Ishikawa (cell line): ENCODE results near the gene TOR1AIP2.

Experiments used
- CEBPB ChIP-seq: IDR thresholded peaks from 2 replicates; pipeline ENCODE4 v1.6.1; 2012
- CREB1 ChIP-seq: IDR thresholded peaks from 2 replicates; pipeline ENCODE4 v1.6.1; 2012; ENCODE audit warnings: low read depth
- EGR1 ChIP-seq: IDR thresholded peaks from 2 replicates; pipeline ENCODE4 v1.6.1; 2012
- EP300 ChIP-seq: IDR thresholded peaks from 2 replicates; pipeline ENCODE4 v1.6.1; 2012; ENCODE audit warnings: borderline replicate concordance
- FOXM1 ChIP-seq: IDR thresholded peaks from 2 replicates; pipeline ENCODE4 v1.6.1; 2012; ENCODE audit warnings: low read depth, borderline replicate concordance
- NFIC ChIP-seq: IDR thresholded peaks from 2 replicates; pipeline ENCODE4 v1.6.1; 2012
- RAD21 ChIP-seq: IDR thresholded peaks from 2 replicates; pipeline ENCODE4 v1.6.1; 2012; ENCODE audit warnings: low read depth
- TAF1 ChIP-seq: IDR thresholded peaks from 2 replicates; pipeline ENCODE4 v1.6.1; 2012; ENCODE audit warnings: low read depth, mild to moderate bottlenecking
- TCF12 ChIP-seq: IDR thresholded peaks from 2 replicates; pipeline ENCODE4 v1.6.1; 2012; ENCODE audit warnings: low read depth
- TEAD4 ChIP-seq: IDR thresholded peaks from 2 replicates; pipeline ENCODE4 v1.6.1; 2012
- YY1 ChIP-seq: IDR thresholded peaks from 2 replicates; pipeline ENCODE4 v1.6.1; 2012; ENCODE audit warnings: low read depth
- ZBTB7A ChIP-seq: IDR thresholded peaks from 2 replicates; pipeline ENCODE4 v1.6.1; 2012; ENCODE audit warnings: low read depth
- TF ChIP-seq, protein P1 (sequence below): IDR thresholded peaks from 2 replicates; pipeline ENCODE4 v1.6.1; 2012
- TF ChIP-seq, protein P2 (sequence below): IDR thresholded peaks from 2 replicates; pipeline ENCODE4 v1.6.1; 2012; ENCODE audit warnings: low read depth, mild to moderate bottlenecking
- TF ChIP-seq, protein P3 (sequence below): IDR thresholded peaks from 2 replicates; pipeline ENCODE4 v1.6.1; 2012

Gene TOR1AIP2

DNA sequence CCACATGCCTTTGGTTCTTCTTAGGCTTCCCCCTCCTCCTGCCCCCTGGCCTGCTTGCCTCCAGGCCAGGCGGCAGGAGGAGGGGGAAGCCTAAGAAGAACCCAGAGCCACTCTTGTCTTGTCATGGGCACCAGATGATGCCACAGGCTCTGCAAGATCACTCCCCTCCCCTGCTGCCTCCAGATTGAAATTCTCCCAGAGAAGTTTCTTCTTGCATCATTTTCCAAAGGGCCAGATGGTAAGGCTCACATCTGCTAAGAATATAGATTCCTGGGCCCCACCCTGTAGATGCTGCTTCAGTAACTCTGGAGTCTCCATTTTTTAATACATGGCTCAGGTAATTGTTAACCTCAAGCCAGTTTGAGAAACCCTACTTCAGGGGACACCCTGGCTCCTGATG lies 73.7 kb downstream of the TOR1AIP2 start:
- TF ChIP-seq, protein P1, sequence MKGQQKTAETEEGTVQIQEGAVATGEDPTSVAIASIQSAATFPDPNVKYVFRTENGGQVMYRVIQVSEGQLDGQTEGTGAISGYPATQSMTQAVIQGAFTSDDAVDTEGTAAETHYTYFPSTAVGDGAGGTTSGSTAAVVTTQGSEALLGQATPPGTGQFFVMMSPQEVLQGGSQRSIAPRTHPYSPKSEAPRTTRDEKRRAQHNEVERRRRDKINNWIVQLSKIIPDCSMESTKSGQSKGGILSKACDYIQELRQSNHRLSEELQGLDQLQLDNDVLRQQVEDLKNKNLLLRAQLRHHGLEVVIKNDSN, result no peak
- TF ChIP-seq, protein P2, sequence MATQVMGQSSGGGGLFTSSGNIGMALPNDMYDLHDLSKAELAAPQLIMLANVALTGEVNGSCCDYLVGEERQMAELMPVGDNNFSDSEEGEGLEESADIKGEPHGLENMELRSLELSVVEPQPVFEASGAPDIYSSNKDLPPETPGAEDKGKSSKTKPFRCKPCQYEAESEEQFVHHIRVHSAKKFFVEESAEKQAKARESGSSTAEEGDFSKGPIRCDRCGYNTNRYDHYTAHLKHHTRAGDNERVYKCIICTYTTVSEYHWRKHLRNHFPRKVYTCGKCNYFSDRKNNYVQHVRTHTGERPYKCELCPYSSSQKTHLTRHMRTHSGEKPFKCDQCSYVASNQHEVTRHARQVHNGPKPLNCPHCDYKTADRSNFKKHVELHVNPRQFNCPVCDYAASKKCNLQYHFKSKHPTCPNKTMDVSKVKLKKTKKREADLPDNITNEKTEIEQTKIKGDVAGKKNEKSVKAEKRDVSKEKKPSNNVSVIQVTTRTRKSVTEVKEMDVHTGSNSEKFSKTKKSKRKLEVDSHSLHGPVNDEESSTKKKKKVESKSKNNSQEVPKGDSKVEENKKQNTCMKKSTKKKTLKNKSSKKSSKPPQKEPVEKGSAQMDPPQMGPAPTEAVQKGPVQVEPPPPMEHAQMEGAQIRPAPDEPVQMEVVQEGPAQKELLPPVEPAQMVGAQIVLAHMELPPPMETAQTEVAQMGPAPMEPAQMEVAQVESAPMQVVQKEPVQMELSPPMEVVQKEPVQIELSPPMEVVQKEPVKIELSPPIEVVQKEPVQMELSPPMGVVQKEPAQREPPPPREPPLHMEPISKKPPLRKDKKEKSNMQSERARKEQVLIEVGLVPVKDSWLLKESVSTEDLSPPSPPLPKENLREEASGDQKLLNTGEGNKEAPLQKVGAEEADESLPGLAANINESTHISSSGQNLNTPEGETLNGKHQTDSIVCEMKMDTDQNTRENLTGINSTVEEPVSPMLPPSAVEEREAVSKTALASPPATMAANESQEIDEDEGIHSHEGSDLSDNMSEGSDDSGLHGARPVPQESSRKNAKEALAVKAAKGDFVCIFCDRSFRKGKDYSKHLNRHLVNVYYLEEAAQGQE, result no peak
- TF ChIP-seq, protein P3, sequence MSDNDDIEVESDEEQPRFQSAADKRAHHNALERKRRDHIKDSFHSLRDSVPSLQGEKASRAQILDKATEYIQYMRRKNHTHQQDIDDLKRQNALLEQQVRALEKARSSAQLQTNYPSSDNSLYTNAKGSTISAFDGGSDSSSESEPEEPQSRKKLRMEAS, result no peak
- TF ChIP-seq YY1 (no peak), RAD21 (no peak), TAF1 (no peak), NFIC (no peak), TEAD4 (no peak), CREB1 (no peak)

DNA sequence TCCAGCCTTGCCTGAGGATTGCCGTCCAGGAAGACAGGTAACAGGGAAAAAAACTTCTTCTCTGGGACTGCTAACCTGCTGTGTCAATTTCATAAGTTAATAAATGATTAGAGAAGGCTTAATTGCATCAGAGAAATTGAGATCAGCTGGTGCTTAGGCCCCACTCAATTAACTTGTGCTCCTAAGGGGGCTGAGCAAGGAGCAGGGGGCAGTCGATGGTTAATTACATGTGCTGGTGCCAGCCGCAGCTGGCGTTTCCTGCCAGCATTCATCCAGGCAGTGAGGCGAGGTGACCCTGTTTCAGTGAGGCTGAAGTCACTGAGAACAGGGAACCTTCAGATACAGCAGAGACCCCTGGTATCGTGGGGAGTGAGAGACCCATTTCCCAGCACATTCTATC lies 74.5 kb downstream of the TOR1AIP2 start:
- TF ChIP-seq EGR1 (no peak), TEAD4 (no peak), CEBPB (no peak), EP300 (no peak)
- TF ChIP-seq, protein P1, result no peak
- TF ChIP-seq, protein P2, result no peak

DNA sequence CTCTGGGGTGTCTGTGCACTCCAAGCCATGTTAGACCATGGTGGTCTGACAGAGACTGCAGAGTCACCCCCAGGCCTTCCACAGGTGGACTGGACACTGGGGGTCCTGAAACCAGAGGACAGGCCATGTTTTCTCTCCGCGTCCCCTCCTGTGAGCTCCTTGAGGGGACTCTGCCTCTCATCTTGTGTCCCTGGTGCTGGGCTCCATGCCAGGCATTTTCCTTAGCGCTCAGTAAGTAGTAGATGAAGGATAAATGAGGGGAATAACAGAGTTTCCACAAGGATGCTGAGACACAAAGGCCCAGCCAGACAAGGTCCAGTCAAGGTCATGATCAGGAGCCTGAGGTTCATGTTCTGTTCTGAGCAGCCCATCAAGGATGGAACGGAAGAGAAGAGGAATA lies 77.1 kb downstream of the TOR1AIP2 start:
- TF ChIP-seq ZBTB7A, result no peak
- TF ChIP-seq, protein P2, result no peak
- no peak for TF ChIP-seq EGR1
- TF ChIP-seq FOXM1, result no peak
- no peak for TF ChIP-seq EP300
- no peak for TF ChIP-seq TEAD4
- TF ChIP-seq, protein P1, result no peak
- no peak for TF ChIP-seq CEBPB
- TF ChIP-seq, protein P3, result no peak
- TF ChIP-seq TCF12, result no peak
- no peak for TF ChIP-seq CREB1
- TF ChIP-seq RAD21, result no peak

DNA sequence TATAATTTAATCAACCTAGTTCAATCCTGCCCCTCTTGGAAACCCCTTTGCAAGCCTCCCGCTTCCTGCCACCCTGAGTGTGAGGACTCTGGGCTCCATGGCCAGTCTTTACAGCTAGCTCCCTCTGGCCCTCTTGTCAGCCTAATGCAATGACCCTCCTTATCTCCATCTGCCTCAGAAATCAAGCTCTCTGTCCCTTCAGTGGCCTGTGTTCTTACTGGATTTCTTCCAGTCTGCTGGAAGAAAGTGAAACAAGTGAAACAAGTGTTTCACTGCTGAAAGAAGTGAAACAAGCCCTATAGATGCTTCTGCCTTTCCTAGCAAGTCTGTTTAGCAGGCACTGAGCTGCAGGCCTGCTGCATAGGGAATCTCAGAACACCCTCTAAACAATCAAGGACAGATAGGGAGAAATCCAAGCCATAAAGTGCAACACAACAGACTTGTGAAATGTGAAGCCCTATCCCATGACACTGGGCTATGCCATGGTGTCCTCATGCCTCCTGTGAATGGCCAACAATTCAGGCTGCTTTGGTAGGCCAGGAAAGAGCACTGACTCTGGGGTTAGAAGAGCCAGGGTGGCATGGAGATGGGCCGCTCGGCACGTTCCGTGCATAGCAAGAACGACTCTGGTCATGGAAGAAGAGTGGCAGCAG lies 78.6 kb downstream of the TOR1AIP2 start:
- TF ChIP-seq CEBPB, result no peak
- TF ChIP-seq, protein P1, result no peak
- TF ChIP-seq RAD21, result no peak
- no peak for TF ChIP-seq CREB1
- TF ChIP-seq ZBTB7A, result no peak
- no peak for TF ChIP-seq YY1
- TF ChIP-seq TEAD4, result no peak
- TF ChIP-seq, protein P2, result no peak
